Measurements from ENCODE around the gene LONP2.
"Not testable (repeated sequence)": the region's sequence is repeated elsewhere in the genome, so short reads cannot be mapped to it uniquely, and the experiment has no call there.

LONP2 gene

DNA sequence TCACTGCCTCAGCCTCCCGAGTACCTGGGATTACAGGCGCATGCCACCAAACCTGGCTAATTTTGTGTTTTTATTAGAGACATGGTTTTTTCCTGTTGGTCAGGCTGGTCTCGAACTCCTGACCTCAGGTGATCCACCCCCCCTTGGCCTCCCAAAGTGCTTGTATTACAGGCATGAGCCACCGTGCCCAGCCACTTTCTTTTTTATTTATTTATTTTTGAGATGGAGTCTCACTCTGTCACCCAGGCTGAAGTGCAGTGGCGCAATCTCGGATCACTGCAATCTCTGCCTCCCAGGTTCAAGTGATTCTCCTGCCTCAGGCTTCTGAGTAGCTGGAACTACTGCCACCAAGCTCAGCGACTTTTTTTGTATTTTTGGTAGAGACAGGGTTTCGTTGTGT, 158.4 kb downstream of the LONP2 start:
- not testable (repeated sequence) for DNase-seq

DNA sequence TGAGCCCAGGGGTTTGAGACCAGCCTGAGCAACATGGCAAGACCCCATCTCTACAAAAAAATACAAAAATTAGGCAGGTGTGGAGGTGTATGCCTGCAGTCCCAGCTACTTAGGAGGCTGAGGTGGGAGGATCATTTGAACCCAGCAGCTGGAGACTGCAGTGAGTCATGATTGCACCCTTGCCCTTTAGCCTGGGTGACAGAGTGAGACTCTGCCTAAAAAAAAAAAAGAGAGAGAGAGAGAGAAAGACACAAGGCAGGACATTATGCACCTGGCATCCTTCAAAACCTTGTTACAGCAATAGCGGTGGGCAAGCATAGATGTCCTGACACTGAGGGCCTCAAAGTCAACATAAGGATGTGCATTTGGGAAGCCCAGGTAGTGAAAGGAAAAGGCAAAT, 161.1 kb downstream of the LONP2 start:
- DNase-seq = no peak

DNA sequence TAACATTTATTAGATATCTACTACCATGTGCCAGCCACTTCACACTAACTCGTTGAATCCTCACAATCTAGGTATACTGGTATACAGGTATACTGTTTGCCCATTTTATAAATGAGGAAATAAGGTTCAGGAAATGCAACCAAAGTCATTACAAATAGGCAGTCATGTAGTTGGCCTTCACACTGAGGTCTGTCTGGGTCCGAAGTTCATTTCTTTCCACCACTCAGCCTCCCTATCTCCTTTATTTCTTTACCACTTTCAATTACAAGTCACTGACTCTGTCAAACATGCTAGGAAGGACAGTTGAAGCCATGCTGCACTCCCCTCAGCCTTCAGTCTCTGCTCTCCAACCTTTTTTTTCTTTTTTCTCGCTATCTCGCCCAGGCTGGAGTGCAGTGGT, 161.8 kb downstream of the LONP2 start:
- DNase-seq = no peak

All from fibroblast of skin of scalp (primary cell).